Left kidney (tissue), 2 donors: ENCODE measurements around the gene KCNQ2. TPM values are rescaled to one million over a fixed set of nuclear protein-coding genes. Genes with fewer than 3 reads are reported as not detected.

Experiments
- DNase-seq: peaks from one replicate; pipeline ENCODE4 v3.0.0-alpha.2; 2013
- polyA plus RNA-seq: library from polyadenylated mRNA; unstranded; fragments of 120-200 nt; gene quantifications from one replicate; pipeline ENCODE4 v1.2.1, GENCODE V29; 2013; ENCODE audit not compliant: insufficient read length

Gene KCNQ2
- polyA plus RNA-seq, 1 donor = 5.5 TPM

DNA sequence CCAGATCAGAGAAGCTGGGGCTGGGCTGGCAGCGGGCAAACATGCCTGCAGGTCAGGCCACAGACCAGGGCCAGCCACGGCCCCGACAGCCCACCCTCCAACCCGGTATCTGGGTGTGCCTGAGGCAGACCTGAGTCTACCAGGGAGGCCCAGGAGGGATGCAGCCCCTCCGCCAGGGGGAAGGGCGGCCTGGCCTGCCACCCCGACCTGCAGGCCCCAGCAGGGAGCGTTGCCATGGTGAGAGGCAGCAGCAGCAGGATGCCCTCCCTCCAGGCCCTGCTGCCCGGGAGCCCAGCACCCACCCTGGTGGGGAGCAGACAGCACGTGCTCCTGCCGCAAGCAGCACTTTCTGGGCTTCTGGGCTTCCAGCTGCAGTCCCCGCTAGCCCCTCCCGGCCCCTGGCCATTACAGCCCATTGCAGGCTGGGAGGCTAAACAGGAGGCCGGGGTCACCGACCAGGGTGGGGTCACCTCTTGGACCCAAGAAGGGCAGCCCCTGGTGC, 30.3 kb upstream of the KCNQ2 start:
- DNase-seq = no peak

DNA sequence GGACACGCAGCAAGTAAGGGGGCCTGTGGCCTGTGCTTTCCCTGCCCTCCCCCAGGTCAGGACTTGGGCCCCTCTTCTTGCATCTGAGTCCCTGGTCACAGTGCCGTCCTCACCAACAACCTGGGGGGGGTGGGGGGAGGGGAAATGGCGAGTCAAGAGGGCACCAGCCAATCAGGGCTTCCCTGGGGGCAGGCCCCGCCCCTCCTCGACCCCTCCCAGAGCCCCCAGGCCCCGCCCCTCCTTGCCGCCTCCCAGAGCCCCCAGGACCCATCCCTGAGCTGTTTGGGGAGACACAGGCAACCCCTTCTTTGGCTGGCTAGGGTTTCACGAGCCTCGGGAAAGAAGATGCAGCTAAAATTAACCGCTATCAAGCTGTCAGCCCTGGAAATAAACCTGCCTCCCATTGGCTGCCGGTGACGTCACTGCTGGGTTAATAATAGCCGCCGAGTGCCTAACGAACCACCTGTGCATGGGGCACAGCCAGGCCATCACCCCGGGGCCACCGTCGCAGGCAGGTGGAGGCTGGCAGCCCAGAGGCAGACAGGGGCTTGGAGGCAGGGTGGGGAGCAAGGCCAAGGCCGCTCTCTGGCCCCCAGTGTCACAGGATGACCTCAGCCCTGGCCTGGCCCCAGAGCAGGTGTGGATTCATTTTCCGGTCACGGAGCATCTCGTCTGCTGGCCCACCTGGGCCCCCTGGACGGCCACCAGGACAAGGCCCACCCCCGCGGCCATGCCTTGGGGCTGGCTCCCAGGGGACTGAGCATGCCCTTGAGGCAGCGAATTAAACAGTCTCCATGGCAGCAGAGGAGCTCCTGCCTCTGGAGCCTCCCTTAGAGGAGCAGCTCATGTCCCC, 29.6 kb upstream of the KCNQ2 start:
- no peak for DNase-seq

DNA sequence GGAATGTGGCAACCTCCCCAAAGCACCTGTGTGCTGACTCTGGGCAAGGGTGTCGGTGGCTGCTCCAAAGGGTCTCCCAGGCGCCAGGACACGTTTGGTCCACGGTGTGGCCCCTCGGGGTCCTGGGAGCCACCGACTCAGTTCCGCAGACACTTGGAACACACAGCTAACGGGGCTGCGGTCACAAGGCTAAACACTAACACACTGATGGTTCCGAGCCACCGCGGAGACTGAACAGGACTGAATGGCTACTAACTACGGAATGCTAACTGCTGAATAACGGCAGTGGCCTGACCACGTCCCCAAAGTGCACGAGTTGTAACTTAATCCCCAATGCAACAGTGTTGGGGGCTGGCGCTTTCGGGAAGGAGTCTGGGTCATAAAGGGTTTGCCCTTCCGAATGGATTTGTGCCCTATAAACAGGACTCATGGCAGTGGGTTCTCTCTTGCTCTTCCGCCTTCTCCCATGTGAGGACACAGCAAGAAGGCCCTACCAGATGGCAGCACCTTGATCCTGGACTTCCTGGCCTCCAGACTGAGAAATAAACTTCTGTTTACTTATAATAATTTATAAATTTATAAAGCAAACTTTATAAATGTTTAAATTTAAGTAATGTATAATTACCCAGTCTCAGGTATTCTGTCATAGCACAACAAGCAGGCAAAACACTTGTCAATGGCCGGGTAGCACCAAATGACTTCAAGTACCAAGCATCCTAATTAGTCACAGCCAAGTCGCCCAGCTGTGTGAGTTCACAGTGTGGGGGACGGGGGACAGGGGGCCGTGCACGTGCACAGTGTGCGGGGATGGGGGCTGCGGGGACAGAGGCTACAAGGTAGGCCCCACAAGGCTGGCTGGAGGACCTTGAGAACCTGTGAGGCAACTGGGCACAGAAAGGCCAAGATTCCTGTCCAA, 28.7 kb upstream of the KCNQ2 start:
- no peak for DNase-seq

DNA sequence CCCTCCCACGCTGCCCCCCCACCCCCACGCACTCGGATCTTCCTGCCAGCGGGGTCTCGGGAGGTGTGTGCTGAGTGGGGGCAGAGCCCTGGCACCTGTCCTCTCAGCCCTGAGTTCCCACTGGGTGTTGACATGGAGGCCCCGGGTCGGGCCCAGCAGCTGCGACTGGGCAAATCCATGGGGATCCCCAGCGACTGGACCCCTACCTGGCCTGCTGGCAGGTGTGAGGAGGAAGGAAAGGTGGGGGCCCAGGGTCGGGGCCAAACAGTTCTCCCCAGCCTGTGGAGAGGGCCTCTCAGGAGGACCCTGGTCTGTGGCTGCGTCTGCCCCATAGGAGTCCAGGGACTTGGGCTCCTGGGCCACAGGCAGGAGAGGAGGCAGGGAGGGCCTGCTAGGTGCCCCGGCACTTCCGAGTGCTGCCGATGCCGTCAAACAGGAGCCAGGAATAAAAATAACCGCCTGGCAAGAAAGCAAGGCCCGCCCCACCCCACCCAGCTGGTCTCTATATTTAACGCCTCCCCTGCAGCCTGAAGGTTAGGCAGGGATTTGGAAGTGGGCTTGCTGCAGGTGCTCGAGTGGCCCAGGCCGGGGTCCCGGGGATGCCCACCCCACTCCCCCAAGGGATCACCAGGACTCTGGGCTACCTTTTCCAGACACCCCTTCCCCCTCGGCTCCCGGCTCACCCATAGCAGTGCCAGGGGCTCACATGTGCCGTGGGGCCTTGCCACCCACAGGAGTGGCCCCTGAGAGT, 27.9 kb upstream of the KCNQ2 start:
- no peak for DNase-seq

DNA sequence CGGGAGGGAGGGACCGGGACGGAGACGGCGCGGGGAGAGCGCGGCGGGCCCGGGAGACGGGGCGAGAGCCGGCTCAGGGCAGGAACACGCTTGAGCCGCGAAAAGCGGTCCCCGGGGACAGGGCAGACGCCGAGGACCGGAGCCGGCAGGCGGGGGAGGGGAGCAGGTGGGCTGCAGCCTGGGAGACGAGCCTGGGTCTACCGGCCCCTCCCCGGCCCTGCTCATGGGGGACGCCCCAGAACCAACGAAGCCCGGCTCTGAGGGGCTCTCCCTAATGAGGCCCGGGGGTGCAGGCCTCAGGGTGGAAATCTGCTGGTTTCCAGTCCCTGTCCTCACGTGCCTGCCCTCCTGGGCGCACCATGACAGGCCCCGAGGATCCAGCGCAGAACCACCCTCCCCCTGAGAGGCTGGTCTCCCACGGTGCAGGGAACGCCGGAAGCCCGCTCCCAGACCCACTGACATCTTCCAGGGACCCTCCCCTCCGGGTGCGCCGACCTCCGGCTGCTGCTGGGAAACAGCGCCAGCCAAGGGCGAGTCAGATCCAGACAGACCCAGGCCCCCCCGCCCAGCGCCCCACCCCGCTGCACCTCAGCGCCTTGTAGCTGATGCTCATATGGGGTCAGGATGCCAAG, 27.0 kb upstream of the KCNQ2 start:
- no peak for DNase-seq

DNA sequence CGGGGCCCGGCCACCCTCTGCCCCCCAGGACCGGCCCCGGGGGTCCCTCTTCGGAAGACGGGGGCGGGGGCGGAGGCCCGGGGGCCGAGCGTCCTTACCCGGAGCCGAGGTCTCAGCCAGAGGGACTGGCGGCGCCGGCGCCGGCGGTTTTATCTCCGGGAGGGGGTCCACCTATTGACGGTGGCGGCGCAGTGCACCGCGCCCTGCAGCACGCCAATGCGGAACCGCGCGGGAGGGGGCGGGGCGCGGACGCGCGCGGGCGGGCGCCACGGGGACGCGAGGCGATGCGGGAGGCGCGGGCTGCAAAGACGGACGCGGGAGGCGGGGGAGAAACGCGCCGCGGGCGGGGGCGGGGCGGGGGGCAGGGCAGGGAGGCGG, 26.5 kb upstream of the KCNQ2 start, which contains the start of gene EEF1A2:
TSS of gene EEF1A2 (minus strand) at position 124 of the 378 bp plus-strand sequence. CDS start 1,320 bp downstream, outside the sequence.
- DNase-seq = no peak

DNA sequence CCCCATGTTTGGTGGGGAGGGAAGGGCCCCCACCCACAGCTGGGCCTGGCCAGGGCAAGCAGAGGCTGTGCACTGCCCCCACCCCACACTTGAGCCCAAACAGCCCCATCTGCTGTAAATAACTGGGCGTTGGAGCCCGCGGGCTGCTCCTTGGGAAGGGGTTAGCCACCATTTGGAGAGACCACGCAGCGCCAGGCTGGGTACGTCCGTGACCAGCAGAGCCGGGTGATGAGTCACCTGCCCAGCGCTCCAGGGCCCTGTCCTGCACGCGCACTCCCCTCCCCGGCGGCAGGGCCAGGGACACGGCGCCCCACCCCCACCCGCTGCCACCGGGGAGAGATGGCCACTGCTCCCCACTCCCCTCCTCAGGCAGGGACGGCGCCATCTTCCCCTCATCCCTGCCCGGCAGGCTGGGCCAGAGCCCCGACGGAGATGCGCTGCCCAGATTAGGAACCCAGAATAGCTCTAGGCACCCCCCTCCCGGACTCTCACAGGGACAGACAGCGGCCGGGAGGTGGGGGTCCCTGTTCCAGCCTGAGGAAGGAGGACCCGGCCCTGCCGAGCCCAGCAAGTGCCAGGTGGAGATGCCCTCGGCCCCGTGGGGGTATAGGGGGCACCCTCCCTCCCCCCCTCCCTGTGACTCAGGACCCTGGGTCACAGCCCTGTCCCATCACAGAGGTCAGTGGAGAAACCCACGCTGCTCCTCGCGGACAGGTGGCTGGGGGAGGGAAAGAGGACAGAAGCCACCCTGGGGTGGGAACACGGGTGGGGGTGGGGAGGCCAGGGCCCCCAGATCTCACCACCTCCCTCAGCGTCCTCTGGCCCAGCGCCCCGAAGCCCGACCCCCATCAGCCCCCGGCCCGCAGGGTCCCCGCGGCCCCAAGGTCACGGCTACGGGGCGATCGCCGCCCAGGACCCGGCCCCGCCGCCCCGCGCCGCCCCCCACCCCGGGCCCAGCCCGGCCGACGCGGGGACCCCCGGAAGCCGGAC, 25.8 kb upstream of the KCNQ2 start:
- no peak for DNase-seq

DNA sequence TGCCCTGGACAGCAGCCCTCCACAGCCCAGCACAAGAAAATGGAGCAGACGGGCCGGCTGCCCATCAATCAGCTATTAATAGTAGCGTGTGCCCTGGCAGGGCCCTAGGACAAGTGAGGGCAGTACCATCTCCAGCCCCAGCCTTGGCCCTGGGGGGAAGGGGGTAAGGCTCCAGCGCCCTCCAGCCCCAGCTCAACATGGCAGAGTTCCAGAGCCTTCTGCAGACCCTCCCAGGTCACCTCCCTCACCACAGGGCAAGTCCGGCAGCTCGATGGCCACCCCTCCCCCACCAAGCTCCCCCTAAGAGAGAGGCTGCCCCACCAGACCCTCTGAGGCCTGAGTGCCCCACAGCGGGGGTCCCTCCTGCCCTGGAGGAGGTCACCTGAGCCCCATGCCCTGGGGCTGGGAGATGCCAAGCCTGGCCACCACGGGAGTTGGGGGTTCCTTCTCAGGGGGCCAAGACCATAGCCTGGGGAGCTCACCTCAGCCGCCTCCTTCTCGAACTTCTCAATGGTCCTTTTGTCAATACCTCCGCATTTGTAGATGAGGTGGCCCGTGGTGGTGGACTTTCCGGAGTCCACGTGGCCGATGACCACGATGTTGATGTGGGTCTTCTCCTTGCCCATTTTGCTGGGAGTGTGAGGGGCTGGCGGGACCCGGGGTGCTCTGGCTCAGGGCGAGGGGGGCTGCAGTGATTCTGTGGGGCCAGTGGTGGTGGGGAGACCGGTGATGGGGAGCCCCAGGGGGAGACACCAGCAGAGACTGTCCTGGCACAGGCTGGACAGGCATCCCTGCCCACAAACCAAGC, 24.9 kb upstream of the KCNQ2 start:
- no peak for DNase-seq

DNA sequence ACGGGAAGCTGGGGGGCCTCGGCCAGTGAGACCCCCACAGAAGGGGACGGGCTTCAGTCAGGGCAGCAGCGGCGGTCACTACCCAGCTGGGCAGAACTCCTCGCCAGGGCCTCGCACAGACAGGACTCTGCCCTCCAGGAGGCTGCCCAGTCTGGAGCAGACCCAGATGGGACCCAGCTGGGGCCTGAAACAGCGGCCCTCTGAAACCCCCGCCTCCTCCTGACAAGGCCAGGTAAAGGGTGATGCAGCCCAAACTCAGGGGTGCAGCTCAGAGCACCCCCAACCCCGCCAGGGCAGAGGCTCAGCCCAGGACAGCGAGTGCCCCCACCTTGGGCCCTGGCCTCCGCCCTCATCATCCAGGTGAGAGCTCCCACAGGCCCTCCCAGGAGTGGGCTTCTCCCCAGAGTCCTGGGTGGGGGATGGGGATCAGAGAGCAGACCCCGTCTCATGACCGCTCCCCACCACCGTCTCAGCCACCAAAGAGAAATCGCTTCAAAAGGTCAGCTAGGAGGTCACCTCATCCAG, 24.2 kb upstream of the KCNQ2 start:
- DNase-seq = no peak

DNA sequence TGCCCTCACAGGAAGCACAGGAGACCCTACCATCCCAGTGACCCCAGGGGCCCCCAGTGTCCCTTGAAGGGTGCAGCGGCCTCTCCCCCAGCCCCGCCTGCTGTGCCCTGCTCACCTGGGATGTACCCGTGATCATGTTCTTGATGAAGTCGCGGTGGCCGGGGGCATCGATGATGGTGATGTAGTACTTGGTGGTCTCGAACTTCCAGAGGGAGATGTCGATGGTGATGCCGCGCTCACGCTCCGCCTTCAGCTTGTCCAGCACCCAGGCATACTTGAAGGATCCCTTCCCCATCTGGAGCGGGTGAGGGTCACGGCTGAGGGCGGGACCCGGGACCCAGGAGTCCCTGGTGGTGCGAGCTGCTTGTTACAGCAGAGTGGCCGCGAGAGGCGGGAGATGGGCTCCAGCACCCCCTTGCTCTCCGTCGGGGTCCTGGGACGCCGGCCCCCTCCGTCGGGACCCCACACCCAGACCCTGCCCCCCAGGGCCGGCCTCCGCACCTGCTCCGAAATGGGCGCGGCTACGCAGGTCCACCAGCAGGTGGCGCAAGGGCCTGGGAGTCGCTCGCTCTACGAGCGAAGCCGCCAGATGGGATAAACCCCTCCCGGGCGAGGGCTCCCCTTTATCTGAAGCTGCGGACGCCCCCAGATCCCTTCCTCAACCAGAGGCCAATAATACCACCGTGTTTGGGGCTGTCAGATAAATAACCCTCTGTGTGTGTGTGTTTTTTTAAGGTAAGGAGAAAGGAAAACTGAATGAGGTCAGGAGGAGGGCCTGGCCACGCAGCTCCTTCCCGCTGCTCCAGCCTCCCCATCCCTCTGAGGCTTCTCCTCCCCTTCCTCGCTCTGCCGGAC, 23.5 kb upstream of the KCNQ2 start:
- DNase-seq = no peak

DNA sequence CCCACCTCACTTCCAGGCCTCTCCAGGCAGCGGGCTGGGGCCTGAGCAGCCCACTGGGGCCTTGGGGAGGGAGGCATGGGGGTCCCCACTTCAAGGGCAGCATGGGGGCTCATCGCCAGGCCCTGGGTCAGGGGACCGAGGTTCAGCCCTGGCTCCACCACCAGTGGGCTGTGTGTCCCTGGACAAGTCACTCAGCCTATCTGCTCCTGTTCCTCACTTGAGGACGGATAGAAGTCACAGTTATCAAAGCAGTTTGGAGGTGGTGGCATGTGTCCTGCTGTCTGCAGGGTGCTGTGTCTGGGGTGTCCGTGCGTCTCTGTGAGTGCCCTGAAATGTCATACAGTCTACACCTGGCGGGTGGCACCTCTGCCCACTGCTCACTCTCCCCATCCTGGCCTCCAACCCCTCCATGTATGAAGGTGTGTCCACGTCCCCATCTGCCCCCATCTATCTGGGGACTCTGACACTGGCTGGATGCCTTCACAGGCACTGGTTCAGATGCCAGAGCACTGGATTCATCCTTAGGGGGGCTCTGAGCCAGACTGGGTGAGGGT, 22.8 kb upstream of the KCNQ2 start:
- DNase-seq = no peak

DNA sequence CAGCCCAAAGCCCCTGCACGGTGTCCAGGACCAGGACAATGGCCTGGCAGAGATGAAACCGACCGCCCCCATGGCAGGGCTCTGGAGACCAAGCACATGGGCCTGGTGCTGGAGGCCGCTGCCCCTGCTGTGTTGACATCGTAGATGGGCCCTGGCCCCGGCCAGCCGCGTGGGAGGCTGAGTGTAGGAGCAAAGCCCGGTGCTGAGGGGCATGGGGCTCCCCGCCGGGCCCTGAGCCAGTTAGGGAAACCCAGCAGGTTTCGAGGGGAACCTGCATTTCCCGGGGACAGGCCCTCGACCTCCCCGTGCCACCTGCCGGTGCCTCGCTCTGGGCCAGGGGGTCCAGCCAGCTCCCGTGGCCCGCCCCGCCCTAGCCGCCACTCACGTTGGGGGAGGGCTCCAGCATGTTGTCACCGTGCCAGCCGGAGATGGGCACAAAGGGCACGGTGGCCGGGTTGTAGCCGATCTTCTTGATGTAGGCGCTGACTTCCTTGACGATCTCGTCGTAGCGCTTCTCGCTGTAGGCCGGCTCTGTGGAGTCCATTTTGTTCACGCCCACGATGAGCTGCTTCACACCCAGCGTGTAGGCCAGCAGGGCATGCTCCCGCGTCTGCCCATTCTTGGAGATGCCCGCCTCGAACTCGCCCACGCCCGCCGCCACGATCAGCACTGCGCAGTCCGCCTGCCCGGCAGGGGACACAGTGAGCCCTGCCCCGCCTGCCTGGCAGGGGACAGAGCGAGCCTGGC, 22.1 kb upstream of the KCNQ2 start:
- no peak for DNase-seq

DNA sequence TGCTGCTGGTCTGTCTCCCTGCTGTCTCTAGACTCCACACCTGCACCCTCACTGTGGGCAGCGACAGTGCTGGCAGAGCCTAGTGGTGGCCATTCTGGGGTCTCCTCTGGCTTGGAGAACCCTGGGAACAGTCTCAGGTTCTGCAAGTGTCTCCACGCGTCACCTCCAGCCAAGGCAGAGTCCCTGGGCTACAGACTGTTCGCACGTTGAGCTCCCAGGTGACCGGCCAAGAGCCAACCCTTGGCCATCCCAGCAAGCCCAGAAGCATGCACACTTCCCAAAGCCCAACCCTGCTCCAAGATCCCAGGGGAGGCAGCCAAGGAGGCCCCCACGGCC, 21.6 kb upstream of the KCNQ2 start:
- no peak for DNase-seq

DNA sequence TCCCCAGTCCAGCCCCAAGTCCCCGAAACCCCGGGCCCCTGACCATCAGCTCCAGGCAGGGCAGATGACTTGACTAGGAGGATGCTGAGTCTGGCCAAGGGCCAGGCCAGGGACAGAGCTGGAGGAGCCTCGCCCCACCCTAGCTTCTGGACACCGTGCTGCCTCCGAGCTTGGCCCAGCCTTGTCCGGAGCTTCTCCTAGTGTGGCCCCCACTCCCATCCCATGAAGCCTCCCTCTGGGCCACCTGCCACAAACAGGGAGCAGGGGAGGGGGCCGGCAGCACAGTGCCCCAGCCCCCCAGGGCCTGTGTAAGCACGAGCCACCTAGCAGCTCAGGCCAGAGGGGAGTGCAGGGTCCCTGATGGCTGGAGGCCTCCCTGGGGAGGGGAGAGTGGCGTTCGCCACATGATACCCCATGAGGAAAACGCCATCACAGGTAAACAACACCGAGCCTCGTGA, 21.1 kb upstream of the KCNQ2 start:
- no peak for DNase-seq

DNA sequence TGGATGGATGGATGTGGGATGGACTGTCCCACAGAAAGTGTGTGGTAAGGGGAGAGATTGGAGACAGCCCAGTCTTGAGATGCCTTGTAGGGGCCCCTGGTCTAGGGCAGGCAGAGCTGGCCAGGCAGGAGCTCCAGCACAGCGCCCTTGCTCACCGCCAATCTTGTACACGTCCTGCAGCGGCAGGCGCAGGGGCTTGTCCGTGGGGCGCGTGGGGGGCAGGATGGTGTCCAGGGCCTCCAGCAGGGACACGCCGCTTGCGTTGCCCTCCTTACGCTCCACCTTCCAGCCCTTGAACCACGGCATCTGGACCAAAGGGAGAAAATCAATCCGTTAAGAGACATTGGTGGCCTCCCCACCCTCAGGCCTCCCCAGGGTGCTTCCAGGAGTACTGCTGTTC, 20.5 kb upstream of the KCNQ2 start:
- no peak for DNase-seq

DNA sequence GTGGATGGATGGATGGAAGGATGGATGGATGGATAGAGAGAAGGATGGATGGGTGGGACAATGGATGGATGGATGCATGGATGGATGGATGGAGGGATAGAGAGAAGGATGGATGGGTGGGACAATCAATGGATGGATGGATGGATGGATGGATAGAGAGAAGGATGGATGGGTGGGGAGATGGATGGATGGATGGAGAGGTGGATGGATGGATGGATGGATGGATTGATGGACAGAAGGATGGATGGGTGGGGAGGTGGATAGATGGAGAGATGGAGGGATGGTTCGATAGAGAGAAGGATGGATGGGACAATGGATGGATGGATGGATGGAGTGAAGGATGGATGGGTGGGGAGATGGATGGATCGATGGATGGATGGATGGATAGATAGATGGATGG, 20.1 kb upstream of the KCNQ2 start:
- no peak for DNase-seq

DNA sequence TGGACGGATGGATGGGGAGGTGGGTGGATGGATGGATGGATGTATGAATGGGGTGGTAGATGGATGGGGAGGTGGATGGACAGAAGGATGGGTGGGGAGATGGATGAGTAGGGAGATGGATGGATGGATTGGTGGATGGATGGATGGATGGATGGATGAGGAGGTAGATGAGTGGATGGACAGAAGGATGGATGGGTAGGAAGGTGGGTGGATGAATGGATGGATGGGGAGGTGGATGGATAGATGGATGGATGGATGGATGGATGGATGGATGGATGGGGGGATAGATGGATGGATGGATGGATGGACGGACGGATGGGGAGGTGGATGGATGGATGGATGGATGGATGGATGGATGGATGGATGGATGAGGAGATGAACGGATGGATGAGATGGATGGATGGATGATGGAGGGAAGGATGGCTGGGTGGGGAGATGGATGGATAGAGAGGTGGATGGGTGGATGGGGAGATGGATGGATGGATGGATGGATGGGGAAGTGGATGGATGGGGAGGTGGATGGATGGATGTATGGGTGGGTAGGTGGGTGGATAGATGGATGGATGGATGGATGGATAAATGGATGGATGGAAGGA, 19.3 kb upstream of the KCNQ2 start:
- no peak for DNase-seq
